ENCODE results near the gene CPXM2. TPM values are rescaled to one million over a fixed set of nuclear protein-coding genes. Genes with fewer than 3 reads are reported as not detected.

Gene CPXM2
- total RNA-seq, 3 donors from 2014 or later (not counting 1 experiment from before 2014, with no cell fraction given): not detected

DNA sequence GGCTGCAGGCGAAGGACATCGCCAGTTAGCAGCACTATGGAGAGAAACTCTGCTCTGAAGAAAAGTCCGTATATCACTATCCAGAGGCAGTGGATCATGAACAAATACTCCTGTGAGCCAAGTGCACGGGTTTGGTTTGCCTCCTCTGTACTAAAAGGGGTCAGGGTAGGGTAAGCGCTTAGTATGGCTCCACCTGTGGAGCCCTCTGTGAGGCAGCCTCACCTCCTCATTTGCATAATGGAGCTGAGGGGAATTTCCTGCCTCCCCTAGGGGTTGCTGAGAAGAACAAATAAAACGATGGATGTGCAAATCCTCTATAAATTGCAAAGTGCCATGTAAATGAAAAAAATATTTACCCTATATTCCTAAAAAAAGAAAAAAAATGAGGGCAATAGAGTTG is 162.1 kb downstream of the CPXM2 start:
- no peaks in the 10 kb centered on the region for H3K36me3 Mint-ChIP-seq
- WGBS (ENCODE audit: insufficient coverage): 77% methylated on average over 4 of the region's 6 CpGs

DNA sequence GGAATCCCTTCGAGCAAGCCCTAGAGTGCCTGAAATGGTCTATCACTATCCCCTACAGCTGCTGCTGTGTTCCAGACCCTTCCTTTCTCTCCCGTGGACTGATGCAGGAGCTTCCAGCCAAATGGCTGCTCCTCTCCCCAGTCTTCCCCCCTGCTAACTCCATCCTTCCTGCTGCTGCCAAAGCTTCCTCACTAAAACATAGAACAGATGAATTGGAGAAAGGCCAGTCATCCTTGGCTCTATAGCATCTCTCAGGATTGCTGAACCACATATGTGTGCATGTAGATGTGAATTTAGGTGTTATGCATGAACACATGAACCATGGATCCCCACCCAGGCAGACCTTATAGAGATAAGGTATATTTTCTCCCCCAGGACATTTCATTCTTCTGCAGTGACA is 164.8 kb downstream of the CPXM2 start:
- WGBS (ENCODE audit: insufficient coverage): 68% methylated on average over 2 of the region's 2 CpGs
- DNase-seq: no peak
- intact Hi-C loops (cut with micrococcal nuclease): no loop called here

More for the DNA sequence above, 162.1 kb downstream of the CPXM2 start:
- no peak overlapping the region for H3K27ac Mint-ChIP-seq
- H3K27me3 Mint-ChIP-seq (ENCODE audit: low read depth in 2 of 2): no peaks in the 10 kb centered on the region
- H3K4me1 Mint-ChIP-seq: no peaks in the 10 kb centered on the region
- intact Hi-C loops (cut with micrococcal nuclease): no loop called here
- Histone ChIP-seq H3K4me3 (ENCODE audit: low read length) (no peak overlapping the region), H3K4me1 (ENCODE audit: control insufficient read depth, insufficient read depth, low read length) (no peaks in the 10 kb centered on the region), H3K27me3 (ENCODE audit: control insufficient read depth, insufficient read depth, low read length) (no peaks in the 10 kb centered on the region), H3K27ac (ENCODE audit: low read length) (no peak overlapping the region), H3K9me3 (ENCODE audit: control insufficient read depth, insufficient read depth, low read length) (no peaks in the 10 kb centered on the region), H3K36me3 (ENCODE audit: control insufficient read depth, insufficient read depth, low read length) (no peaks in the 10 kb centered on the region)
- no peak for TF ChIP-seq CTCF (IDR thresholded peaks at IDR 0.05)
- DNase-seq (no peak), ATAC-seq (no peak)
- no peaks in the 10 kb centered on the region for H3K9me3 Mint-ChIP-seq
- no peak overlapping the region for H3K4me3 Mint-ChIP-seq

DNA sequence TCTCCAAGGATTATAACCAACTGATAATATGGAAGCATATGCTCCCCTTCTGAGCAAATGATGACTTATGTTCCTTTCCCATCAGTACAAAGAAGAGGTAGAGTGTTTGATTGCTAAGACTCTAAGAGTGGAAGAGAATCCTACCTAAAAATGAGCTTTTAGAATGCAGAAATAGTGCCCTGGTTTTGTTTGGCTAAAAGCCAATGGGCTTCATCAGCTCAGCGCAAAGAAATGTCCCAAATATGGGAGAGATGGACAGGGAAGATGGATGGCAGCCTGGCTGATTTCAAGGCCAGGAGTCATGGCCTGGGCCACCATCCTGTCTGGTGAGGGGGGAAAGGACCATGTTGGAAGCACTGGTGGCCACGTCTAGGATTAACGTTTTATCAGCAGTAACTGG is 165.2 kb downstream of the CPXM2 start:
- H3K9me3 ChIP-seq (ENCODE audit: control insufficient read depth, insufficient read depth, low read length): no peaks in the 10 kb centered on the region
- H3K4me3 ChIP-seq (ENCODE audit: low read length): no peak overlapping the region
- H3K4me1 ChIP-seq (ENCODE audit: control insufficient read depth, insufficient read depth, low read length): no peaks in the 10 kb centered on the region
- Mint-ChIP-seq H3K27me3 (ENCODE audit: low read depth in 2 of 2) (no peaks in the 10 kb centered on the region), H3K27ac (no peak overlapping the region), H3K36me3 (no peaks in the 10 kb centered on the region), H3K4me1 (no peaks in the 10 kb centered on the region), H3K9me3 (no peaks in the 10 kb centered on the region), H3K4me3 (no peak overlapping the region)
- ATAC-seq (no peak), DNase-seq (no peak)
- no peaks in the 10 kb centered on the region for H3K27me3 ChIP-seq (ENCODE audit: control insufficient read depth, insufficient read depth, low read length)
- no peak overlapping the region for H3K27ac ChIP-seq (ENCODE audit: low read length)
- 70% methylated on average over 3 of the region's 3 CpGs for WGBS (ENCODE audit: insufficient coverage)
- no peak for TF ChIP-seq CTCF (IDR thresholded peaks at IDR 0.05)
- intact Hi-C loops (cut with micrococcal nuclease): no loop called here
- H3K36me3 ChIP-seq (ENCODE audit: control insufficient read depth, insufficient read depth, low read length): no peaks in the 10 kb centered on the region

More for the DNA sequence above, 164.8 kb downstream of the CPXM2 start:
- Histone ChIP-seq H3K9me3 (ENCODE audit: control insufficient read depth, insufficient read depth, low read length) (no peaks in the 10 kb centered on the region), H3K36me3 (ENCODE audit: control insufficient read depth, insufficient read depth, low read length) (no peaks in the 10 kb centered on the region), H3K27ac (ENCODE audit: low read length) (no peak overlapping the region), H3K4me1 (ENCODE audit: control insufficient read depth, insufficient read depth, low read length) (no peaks in the 10 kb centered on the region), H3K27me3 (ENCODE audit: control insufficient read depth, insufficient read depth, low read length) (no peaks in the 10 kb centered on the region), H3K4me3 (ENCODE audit: low read length) (no peak overlapping the region)
- Mint-ChIP-seq H3K27ac (no peak overlapping the region), H3K27me3 (ENCODE audit: low read depth in 2 of 2) (no peaks in the 10 kb centered on the region), H3K9me3 (no peaks in the 10 kb centered on the region), H3K36me3 (no peaks in the 10 kb centered on the region), H3K4me3 (no peak overlapping the region), H3K4me1 (no peaks in the 10 kb centered on the region)
- no peak for ATAC-seq
- no peak for TF ChIP-seq CTCF (IDR thresholded peaks at IDR 0.05)

GRCh38 chr10:123724747-123725146 is 166.9 kb downstream of the CPXM2 start:
- H3K4me1 Mint-ChIP-seq: no peaks in the 10 kb centered on the region
- no peaks in the 10 kb centered on the region for H3K27me3 ChIP-seq (ENCODE audit: control insufficient read depth, insufficient read depth, low read length)
- no peaks in the 10 kb centered on the region for H3K9me3 Mint-ChIP-seq
- no peak overlapping the region for H3K4me3 Mint-ChIP-seq
- DNase-seq (no peak), ATAC-seq (no peak)
- H3K27ac Mint-ChIP-seq: no peak overlapping the region
- 91% methylated on average over 12 of the region's 12 CpGs for WGBS (ENCODE audit: insufficient coverage)
- intact Hi-C loops (cut with micrococcal nuclease): no loop called here
- no peaks in the 10 kb centered on the region for H3K4me1 ChIP-seq (ENCODE audit: control insufficient read depth, insufficient read depth, low read length)
- TF ChIP-seq CTCF (IDR thresholded peaks at IDR 0.05): no peak
- no peak overlapping the region for H3K27ac ChIP-seq (ENCODE audit: low read length)
- H3K36me3 Mint-ChIP-seq: no peaks in the 10 kb centered on the region
- no peaks in the 10 kb centered on the region for H3K36me3 ChIP-seq (ENCODE audit: control insufficient read depth, insufficient read depth, low read length)
- H3K27me3 Mint-ChIP-seq (ENCODE audit: low read depth in 2 of 2): peaks cover 0 to 15% of the 10 kb centered on the region in 2 donors
- H3K9me3 ChIP-seq (ENCODE audit: control insufficient read depth, insufficient read depth, low read length): no peaks in the 10 kb centered on the region
- no peak overlapping the region for H3K4me3 ChIP-seq (ENCODE audit: low read length)
